Stimulated activated naive CD8-positive, alpha-beta T cell treated with anti-CD3 and anti-CD28 coated beads, Interleukin-15, Interleukin-2, amounts not matched to agents 100 ng/mL and 50 ng/mL, for 24 hours (primary cell): ENCODE data around the gene PTPRE.

ENCODE experiments used
- H3K27ac Mint-ChIP-seq: one replicate; pipeline ENCODE4 v1.8.0; 2021; ENCODE audit warnings: mild to moderate bottlenecking, mixed read lengths
- H3K27me3 Mint-ChIP-seq: one replicate; pipeline ENCODE4 v1.8.0; 2021; ENCODE audit warnings: mixed read lengths
- H3K36me3 Mint-ChIP-seq: one replicate; pipeline ENCODE4 v1.8.0; 2021; ENCODE audit warnings: low read depth, mixed read lengths
- H3K4me1 Mint-ChIP-seq: one replicate; pipeline ENCODE4 v1.8.0; 2021; ENCODE audit warnings: low read depth, mixed read lengths
- H3K4me3 Mint-ChIP-seq: one replicate; pipeline ENCODE4 v1.8.0; 2021; ENCODE audit warnings: mild to moderate bottlenecking, mixed read lengths
- H3K9me3 Mint-ChIP-seq: one replicate; pipeline ENCODE4 v1.8.0; 2021; ENCODE audit warnings: mixed read lengths

Gene PTPRE

DNA sequence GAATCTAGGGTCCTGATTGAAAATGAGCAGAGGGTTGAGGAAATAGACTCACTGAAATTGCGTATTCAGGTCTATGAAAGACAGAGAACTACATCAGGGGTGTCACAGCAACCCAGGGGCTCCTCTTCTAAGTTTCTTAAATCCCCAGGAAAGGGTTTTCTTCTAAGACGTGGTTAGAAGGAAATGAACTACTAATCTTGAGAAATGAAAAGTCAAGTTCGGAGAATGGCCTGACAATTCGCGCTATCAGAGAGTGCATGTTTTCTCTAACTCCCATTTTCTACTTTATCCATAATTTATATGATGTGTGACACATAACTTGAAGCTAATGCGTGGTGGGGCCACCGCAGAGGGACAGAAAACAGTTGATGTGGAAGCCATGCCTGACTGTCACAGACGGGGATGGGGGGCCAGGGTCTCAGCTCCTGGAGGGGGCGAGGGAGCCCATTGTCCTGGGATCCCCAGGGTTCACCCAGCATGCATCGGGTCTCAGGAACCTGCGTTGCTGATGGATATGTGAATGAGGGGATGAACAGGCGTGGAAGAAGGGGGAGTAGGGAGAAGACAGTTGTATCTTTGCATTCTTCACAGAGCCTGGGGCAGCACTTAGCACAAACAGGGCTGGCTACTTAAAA, 86.3 kb downstream of the PTPRE start:
- Mint-ChIP-seq H3K4me1 (peaks cover 43% of the 10 kb centered on the region), H3K4me3 (no peak overlapping the region), H3K27ac (no peak overlapping the region), H3K9me3 (no peaks in the 10 kb centered on the region), H3K27me3 (peaks cover 10% of the 10 kb centered on the region), H3K36me3 (no peaks in the 10 kb centered on the region)

DNA sequence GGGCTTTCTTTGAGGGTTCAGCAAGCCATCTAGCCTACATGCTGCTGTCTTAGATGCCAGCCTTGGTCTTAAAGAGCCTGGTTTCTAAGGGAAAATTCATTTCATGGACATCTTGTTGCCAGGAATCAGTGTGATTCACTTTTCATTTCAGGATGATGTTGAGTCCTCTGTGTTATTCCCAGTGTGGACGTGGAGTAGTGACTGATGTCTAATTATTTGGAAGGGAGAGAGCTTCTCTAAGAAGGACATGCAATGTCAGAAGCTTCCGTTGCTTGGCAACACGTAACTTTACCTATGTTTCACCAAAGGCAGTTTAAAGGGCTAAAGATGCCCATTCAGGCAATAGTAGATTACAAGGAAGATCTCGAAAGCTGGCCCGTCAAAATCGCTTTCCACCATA, 89.0 kb downstream of the PTPRE start:
- H3K36me3 Mint-ChIP-seq: no peaks in the 10 kb centered on the region
- H3K9me3 Mint-ChIP-seq: no peaks in the 10 kb centered on the region
- no peak overlapping the region for H3K4me3 Mint-ChIP-seq
- peaks cover 30% of the 10 kb centered on the region for H3K4me1 Mint-ChIP-seq
- no peak overlapping the region for H3K27ac Mint-ChIP-seq
- peaks cover 34% of the 10 kb centered on the region for H3K27me3 Mint-ChIP-seq

DNA sequence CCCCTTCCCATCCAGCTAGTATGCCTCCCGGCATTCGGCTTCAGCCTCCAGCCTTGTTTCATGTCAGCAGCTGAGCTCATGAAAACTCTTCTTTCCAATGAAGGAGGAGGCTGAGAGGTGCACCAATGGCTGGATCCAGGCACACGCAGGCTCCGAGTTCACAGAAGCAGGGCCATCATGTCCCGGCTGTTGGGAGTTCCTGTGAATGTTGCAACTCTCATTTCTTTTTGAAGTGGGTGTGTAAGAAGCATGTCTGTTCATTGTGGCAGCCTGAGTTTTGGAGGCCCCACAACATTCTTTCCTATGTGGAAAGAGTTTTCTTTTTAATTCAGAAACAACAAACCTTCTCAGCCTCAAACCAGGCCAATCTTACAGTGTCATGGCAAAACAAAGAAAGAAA, 89.7 kb downstream of the PTPRE start:
- H3K9me3 Mint-ChIP-seq: no peaks in the 10 kb centered on the region
- no peaks in the 10 kb centered on the region for H3K36me3 Mint-ChIP-seq
- H3K27me3 Mint-ChIP-seq: peaks cover 34% of the 10 kb centered on the region
- H3K4me3 Mint-ChIP-seq: no peak overlapping the region
- H3K27ac Mint-ChIP-seq: no peak overlapping the region
- peaks cover 24% of the 10 kb centered on the region for H3K4me1 Mint-ChIP-seq

DNA sequence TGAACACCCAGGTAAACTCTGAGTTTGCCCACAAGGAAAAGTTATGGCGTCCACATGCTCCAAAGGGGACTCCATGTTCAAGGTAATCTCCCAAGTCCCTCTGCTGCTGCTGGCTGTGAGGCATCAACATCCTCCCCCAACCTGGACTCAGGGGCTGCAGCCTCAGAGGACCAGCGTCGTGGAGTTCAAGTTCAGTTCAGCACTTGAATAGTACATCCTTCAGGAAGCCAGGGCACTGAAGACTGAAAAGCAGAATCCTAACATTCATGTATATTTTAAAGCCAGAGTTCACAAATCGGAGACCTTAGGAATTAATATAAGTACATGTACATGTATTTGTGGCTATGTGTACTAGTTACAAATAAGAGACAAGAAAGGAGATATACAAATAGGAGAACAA, 90.4 kb downstream of the PTPRE start:
- Mint-ChIP-seq H3K4me1 (peaks cover 17% of the 10 kb centered on the region), H3K4me3 (no peak overlapping the region), H3K9me3 (no peaks in the 10 kb centered on the region), H3K27me3 (peaks cover 34% of the 10 kb centered on the region), H3K27ac (no peak overlapping the region), H3K36me3 (no peaks in the 10 kb centered on the region)

DNA sequence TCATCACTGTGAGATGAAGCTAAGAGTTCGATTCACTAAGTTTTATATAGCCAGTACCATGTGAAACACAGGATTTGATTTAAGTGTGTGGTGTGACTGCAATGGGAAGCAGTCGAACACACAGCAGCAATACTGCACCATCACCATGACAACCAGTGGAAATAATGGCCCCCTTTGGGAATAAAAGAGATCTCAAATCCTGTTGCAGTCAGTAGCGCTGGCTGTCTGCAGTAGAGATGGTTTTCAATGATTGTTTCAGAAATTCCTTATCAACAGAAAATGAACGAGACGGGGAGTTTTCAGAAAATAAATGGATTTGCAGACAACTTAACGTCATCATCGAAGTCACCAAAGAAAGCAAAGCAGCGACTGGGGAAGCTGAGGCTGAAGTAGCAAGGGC, 91.0 kb downstream of the PTPRE start:
- H3K4me1 Mint-ChIP-seq: peaks cover 11% of the 10 kb centered on the region
- H3K9me3 Mint-ChIP-seq: no peaks in the 10 kb centered on the region
- no peak overlapping the region for H3K27ac Mint-ChIP-seq
- no peaks in the 10 kb centered on the region for H3K36me3 Mint-ChIP-seq
- H3K27me3 Mint-ChIP-seq: peaks cover 34% of the 10 kb centered on the region
- no peak overlapping the region for H3K4me3 Mint-ChIP-seq

DNA sequence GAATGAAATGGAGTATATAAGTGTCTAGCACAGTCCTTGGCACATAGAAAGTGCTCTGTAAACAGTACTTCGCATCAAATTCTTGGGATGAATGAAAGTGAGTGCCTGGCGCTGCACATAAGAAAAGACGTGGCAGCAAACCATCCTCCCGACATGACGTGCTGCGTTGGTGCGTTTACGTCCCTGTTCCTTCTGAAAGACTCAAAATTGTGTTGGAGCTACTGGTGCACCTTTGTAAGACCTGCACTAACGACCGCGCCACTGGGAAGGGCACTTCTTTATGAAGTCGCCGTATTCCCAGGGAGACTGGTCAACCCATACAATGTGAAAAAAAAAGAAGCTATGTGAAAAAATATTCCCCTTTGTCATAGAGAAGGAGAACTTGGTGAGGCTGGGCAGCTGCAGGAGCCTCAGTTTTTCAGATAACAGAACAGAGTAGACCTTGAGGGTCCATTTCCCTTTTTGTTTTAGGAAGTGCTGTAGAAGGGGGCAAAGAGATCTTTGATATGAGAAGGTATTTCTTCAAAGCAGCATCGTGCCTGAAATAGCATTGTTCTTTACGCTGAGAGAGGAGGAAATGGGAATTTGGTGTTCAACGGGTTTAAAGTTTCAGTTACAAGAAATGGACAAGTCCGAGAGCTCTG, 91.7 kb downstream of the PTPRE start:
- H3K27me3 Mint-ChIP-seq: peaks cover 34% of the 10 kb centered on the region
- no peaks in the 10 kb centered on the region for H3K9me3 Mint-ChIP-seq
- peaks cover 6% of the 10 kb centered on the region for H3K4me1 Mint-ChIP-seq
- no peak overlapping the region for H3K27ac Mint-ChIP-seq
- H3K36me3 Mint-ChIP-seq: no peaks in the 10 kb centered on the region
- H3K4me3 Mint-ChIP-seq: no peak overlapping the region

DNA sequence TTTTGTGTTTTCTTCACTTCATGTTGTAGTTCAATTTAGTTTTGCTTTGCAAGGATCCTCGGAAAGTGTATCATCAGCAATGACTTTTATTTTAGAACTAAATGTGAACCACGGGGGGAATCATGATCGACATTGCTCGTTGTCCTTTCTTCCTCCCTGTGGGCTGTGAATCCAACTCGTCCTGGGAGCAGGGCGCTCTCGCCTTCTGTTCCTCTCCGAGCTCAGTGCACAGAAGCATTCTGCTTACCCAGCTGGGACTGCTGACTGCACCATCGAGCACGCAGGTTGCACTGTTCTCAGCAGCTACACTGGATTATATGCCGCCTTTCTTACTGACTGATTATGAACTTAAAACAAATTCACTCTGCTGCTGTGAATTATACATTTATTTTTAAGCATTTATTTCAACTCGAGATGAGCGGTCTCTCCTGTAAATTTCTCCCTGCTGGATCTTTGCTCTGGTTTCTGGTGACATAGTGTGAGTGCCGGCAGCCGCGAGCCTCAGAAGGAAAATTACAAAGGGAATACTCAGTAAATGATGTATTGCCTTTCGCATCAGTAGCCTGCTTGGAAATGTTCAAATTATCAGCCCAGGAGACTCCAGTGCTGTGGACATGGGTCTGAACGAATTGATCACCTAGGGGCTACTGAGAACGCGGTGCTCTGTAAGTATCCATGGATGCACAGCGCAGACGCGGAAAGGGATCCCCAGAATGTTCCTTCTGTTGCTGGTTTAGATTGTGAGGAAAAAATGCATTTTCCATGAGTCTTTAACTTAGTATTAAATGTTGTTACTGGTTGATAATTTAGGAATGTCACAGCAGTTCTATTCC, 92.6 kb downstream of the PTPRE start:
- no peaks in the 10 kb centered on the region for H3K9me3 Mint-ChIP-seq
- H3K36me3 Mint-ChIP-seq: no peaks in the 10 kb centered on the region
- H3K27me3 Mint-ChIP-seq: peaks cover 36% of the 10 kb centered on the region
- no peak overlapping the region for H3K27ac Mint-ChIP-seq
- H3K4me3 Mint-ChIP-seq: no peak overlapping the region
- peaks cover 6% of the 10 kb centered on the region for H3K4me1 Mint-ChIP-seq

DNA sequence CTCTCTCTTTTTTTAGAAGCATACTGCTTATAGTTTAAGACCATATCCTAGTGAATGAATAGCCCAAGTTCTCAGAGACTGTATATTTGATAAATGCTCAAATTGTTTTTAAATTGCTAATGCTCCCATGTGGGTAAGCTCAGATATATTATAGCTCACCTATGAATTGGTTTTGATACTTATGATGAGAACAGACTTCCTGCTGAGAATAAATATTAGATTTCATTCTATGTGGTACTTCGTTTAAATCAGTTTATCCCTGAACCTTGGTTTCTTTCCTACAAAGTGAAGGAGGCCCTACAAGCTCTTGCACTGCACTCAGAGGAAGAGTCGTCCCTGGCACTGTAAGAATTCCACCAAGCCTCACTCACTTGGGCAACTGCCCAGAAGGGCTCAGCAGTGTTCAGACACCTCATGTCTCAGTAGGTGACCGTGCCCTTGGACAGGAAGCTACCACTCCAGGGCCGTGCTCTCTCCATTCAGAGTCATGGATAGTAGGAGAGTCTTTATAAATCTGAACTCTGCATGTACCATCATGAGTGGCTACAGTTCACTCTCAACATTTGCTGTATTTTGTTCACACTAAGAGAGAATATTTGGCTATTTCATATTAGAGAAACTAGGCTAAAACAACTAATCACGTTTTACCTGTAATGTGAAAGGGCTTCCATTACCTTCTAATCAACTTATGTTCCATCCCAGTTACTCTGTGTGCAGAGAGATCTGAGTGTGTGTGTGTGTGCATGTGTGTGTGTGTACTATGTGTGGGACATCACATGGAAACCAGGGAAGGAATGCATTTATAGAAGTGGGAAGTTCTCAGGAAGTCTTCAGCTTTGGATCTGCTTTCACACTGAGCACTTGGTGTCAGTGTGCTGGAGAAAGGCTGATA, 93.8 kb downstream of the PTPRE start:
- Mint-ChIP-seq H3K36me3 (no peaks in the 10 kb centered on the region), H3K9me3 (no peaks in the 10 kb centered on the region), H3K4me3 (no peak overlapping the region), H3K27ac (no peak overlapping the region), H3K27me3 (peaks cover 46% of the 10 kb centered on the region), H3K4me1 (peaks cover 6% of the 10 kb centered on the region)

DNA sequence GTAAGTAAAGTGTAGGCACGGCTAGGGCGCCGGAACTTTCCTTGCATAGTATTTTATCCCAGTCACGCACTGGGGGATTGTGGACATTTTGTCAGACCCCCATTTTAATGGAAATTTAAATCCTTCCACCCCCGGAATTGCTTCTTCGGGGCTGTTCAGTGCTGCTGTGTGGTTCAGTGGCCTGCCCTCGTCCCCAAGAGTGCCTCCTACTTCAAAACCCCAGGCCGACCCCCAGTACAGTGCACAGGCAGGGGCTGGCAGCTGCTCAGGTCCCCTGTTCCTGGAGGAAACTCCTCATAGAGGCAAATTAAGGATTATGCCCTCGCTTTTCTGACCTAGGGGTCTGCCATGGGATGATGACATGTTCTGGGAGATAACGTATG, 94.5 kb downstream of the PTPRE start:
- Mint-ChIP-seq H3K4me1 (peaks cover 6% of the 10 kb centered on the region), H3K27ac (no peak overlapping the region), H3K36me3 (no peaks in the 10 kb centered on the region), H3K27me3 (peaks cover 47% of the 10 kb centered on the region), H3K9me3 (no peaks in the 10 kb centered on the region), H3K4me3 (no peak overlapping the region)

DNA sequence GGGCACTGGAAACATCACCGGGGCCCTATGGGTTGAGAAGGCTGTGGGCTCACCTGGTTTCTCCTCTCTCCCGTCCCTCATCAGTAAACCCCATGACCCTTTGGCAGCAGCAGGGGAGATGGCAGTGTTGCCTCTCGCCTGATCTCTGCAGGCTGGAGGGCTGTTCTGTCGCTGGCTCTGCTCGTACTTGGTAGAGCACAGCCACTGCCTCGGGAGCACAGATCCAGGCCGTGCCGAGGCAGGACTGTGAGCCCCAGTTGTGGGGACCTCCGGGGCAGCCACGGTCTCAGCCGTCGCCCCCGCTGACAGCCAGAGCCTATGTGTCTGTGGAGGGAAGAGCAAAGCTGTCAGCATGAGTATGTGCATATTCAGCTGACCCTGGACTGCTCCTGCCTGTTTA, 94.9 kb downstream of the PTPRE start:
- no peaks in the 10 kb centered on the region for H3K36me3 Mint-ChIP-seq
- no peak overlapping the region for H3K27ac Mint-ChIP-seq
- H3K9me3 Mint-ChIP-seq: no peaks in the 10 kb centered on the region
- H3K27me3 Mint-ChIP-seq: peaks cover 51% of the 10 kb centered on the region
- H3K4me3 Mint-ChIP-seq: no peak overlapping the region
- H3K4me1 Mint-ChIP-seq: peaks cover 6% of the 10 kb centered on the region

DNA sequence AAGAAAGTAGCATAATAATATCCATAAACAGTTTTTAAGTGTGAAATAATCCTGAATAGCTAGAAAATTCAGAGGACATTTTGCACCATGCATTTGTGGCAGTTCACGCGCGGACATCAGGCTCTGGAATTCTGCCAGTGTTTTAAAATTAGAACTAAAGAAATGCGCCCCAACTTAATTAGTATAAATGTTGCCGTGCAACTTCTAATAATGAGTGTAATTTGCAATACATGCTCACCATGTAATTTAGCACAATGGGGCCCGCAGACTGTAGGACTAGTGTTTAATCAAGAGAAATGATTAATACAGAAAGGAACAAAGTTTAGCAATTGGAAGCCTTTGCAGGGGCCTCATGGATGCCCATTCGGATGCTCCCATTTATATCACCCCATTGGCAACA, 96.6 kb downstream of the PTPRE start:
- Mint-ChIP-seq H3K36me3 (no peaks in the 10 kb centered on the region), H3K4me1 (peaks cover 6% of the 10 kb centered on the region)

DNA sequence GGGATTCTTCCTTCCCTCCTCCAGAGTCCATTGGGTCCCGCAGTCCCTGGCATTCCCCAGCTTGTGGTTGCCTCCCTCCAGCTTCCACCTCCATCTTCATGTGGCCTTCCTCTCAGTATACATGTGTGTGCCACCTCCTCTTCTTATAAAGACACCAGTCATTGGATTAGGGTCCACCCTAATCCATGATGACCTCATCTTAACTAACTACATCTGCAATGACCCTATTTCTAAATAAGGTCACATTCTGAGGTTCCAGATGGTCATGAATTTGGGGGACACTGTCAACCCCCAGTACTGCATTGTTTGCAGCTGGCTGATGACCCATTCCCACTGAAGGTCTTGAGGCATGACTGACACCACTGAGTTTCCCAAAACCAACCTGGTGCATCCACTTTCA, 99.0 kb downstream of the PTPRE start:
- H3K27me3 Mint-ChIP-seq: peaks cover 24% of the 10 kb centered on the region
- no peaks in the 10 kb centered on the region for H3K36me3 Mint-ChIP-seq
- H3K27ac Mint-ChIP-seq: no peak overlapping the region
- no peaks in the 10 kb centered on the region for H3K4me1 Mint-ChIP-seq
- no peaks in the 10 kb centered on the region for H3K9me3 Mint-ChIP-seq
- no peak overlapping the region for H3K4me3 Mint-ChIP-seq

More for the DNA sequence above, 96.6 kb downstream of the PTPRE start:
- Mint-ChIP-seq H3K4me3 (no peak overlapping the region), H3K9me3 (no peaks in the 10 kb centered on the region), H3K27ac (no peak overlapping the region), H3K27me3 (peaks cover 40% of the 10 kb centered on the region)

DNA sequence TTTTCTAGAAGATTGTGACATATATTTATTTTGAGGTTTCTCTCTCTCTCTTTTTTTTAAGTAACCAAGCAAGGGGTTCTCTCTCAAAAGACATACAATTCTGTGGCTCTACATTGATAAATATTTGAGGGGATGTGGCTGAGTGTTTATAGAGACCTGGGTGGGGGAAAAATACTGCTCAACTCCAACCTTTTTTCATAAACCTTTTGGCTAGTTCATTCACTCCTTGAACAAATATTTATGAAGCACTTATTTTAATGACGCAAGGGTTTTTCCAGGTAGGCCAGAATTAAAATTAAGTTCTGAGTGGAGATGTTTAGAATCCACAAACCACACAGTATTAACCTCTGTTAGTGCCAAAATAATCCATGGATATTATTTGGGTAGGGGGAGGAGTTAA, 100.2 kb downstream of the PTPRE start:
- Mint-ChIP-seq H3K9me3 (no peaks in the 10 kb centered on the region), H3K27ac (no peak overlapping the region), H3K4me3 (no peak overlapping the region), H3K4me1 (peaks cover 7% of the 10 kb centered on the region), H3K27me3 (peaks cover 24% of the 10 kb centered on the region), H3K36me3 (no peaks in the 10 kb centered on the region)

DNA sequence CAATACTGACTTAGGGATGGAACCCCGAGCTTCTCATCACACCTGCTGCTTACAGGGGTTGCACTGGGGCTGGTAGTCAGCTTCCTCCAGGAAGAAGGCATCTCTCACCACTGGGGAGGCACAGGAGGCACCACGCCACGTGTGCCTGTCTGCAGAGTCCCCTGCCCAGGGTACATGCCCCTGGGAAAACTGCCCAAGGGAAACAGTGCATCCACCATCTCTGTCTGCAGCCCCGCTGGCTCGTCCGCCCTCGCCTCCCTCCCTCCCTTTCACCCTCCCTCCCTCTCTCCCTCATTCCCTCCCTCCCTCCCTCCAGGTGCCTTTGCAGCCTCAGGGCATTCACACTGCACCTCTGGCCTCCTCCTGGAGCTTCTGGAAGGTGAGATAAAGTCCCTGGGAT, 101.1 kb downstream of the PTPRE start:
- Mint-ChIP-seq H3K4me1 (peaks cover 7% of the 10 kb centered on the region), H3K4me3 (no peak overlapping the region), H3K27ac (no peak overlapping the region), H3K27me3 (peaks cover 24% of the 10 kb centered on the region), H3K36me3 (no peaks in the 10 kb centered on the region), H3K9me3 (no peaks in the 10 kb centered on the region)
